Mesenchymal stem cell (in vitro differentiated cells and primary cell): Measurements from ENCODE around the gene AP4B1.

ENCODE experiments used
- DNase-seq: peaks from one replicate; pipeline ENCODE4 v3.0.0-alpha.2; 2013
- H2AFZ ChIP-seq: one replicate; pipeline ENCODE4 v1.6.1; 2013; ENCODE audit warnings: low read depth, mild to moderate bottlenecking, control low read depth, inconsistent platforms, low read length, moderate library complexity
- H2AK5ac ChIP-seq: 2 replicates; pipeline ENCODE4 v1.6.1; 2013; ENCODE audit warnings: low read length, moderate library complexity, mild to moderate bottlenecking, inconsistent platforms; ENCODE audit not compliant: severe bottlenecking
- H2BK120ac ChIP-seq: one replicate; pipeline ENCODE4 v1.6.1; 2013; ENCODE audit warnings: low read depth, mild to moderate bottlenecking, inconsistent platforms, low read length, moderate library complexity
- H2BK12ac ChIP-seq, 2 experiments: one replicate each; pipeline ENCODE4 v1.6.1; 2013; ENCODE audit warnings: inconsistent platforms in 2 of 2, low read length in 2 of 2, mild to moderate bottlenecking in 2 of 2, moderate library complexity in 2 of 2, control low read depth in 1 of 2
- H2BK15ac ChIP-seq: one replicate; pipeline ENCODE4 v1.6.1; 2013; ENCODE audit warnings: mild to moderate bottlenecking, low read depth, inconsistent platforms; ENCODE audit not compliant: poor library complexity, severe bottlenecking
- H2BK5ac ChIP-seq: 2 replicates; pipeline ENCODE4 v1.6.1; 2013; ENCODE audit warnings: low read depth, mild to moderate bottlenecking, low read length, control low read depth, inconsistent platforms; ENCODE audit not compliant: poor library complexity, severe bottlenecking
- H3K14ac ChIP-seq, 2 experiments: one replicate each; pipeline ENCODE4 v1.6.1; 2013; ENCODE audit warnings: inconsistent platforms in 2 of 2, low read length in 2 of 2, control low read depth in 1 of 2, mild to moderate bottlenecking in 1 of 2, moderate library complexity in 1 of 2
- H3K18ac ChIP-seq, 2 experiments: one replicate each; pipeline ENCODE4 v1.6.1; 2013; ENCODE audit warnings: inconsistent platforms in 2 of 2, low read length in 2 of 2, control low read depth in 1 of 2, low read depth in 1 of 2, mild to moderate bottlenecking in 1 of 2
- H3K23ac ChIP-seq, 2 experiments: one replicate each; pipeline ENCODE4 v1.6.1; 2013; ENCODE audit warnings: inconsistent platforms in 2 of 2, low read length in 2 of 2, mild to moderate bottlenecking in 2 of 2, moderate library complexity in 2 of 2, control low read depth in 1 of 2
- H3K27ac ChIP-seq: 2 replicates; pipeline ENCODE4 v1.5.1; 2013; ENCODE audit warnings: mild to moderate bottlenecking, moderate library complexity, low read length, control low read depth, inconsistent platforms; ENCODE audit not compliant: poor library complexity, severe bottlenecking
- H3K27me3 ChIP-seq, 2 experiments: 2 replicates each; pipeline versions ENCODE4 v1.6.1 to v1.7.0; 2013; ENCODE audit warnings: low read length in 2 of 2, mild to moderate bottlenecking in 2 of 2, moderate library complexity in 2 of 2, control low read depth in 1 of 2, inconsistent platforms in 1 of 2; ENCODE audit not compliant: control insufficient read depth in 1 of 2, insufficient read depth in 1 of 2
- H3K36me3 ChIP-seq, 2 experiments: 2 replicates each; pipeline versions ENCODE4 v1.6.1 to v1.7.0; 2013; ENCODE audit warnings: low read length in 2 of 2, control low read depth in 1 of 2, inconsistent platforms in 1 of 2, low read depth in 1 of 2, mild to moderate bottlenecking in 1 of 2; ENCODE audit not compliant: insufficient read depth in 2 of 2, control insufficient read depth in 1 of 2
- H3K4ac ChIP-seq, 2 experiments: one replicate each; pipeline ENCODE4 v1.6.1; 2013; ENCODE audit warnings: inconsistent platforms in 2 of 2, low read length in 2 of 2, mild to moderate bottlenecking in 2 of 2, moderate library complexity in 2 of 2, control low read depth in 1 of 2, low read depth in 1 of 2
- H3K4me1 ChIP-seq: 2 replicates; pipeline ENCODE4 v1.6.1; 2013; ENCODE audit warnings: low read depth, low read length, control low read depth; ENCODE audit not compliant: control insufficient read depth, insufficient read depth
- H3K4me2 ChIP-seq: 2 replicates; pipeline ENCODE4 v1.6.1; 2013; ENCODE audit warnings: low read length, mild to moderate bottlenecking, inconsistent platforms; ENCODE audit not compliant: poor library complexity, severe bottlenecking
- H3K4me3 ChIP-seq, 2 experiments: 2 replicates each; pipeline versions ENCODE4 v1.5.1 to v1.7.0; 2013; ENCODE audit warnings: low read length in 2 of 2, mild to moderate bottlenecking in 2 of 2, control low read depth in 1 of 2, low read depth in 1 of 2; ENCODE audit not compliant: insufficient read depth in 1 of 2
- H3K79me1 ChIP-seq: replicated peaks from 2 replicates; pipeline ENCODE4 v1.6.1; 2013; ENCODE audit warnings: mild to moderate bottlenecking, control low read depth, low read length, inconsistent platforms; ENCODE audit not compliant: poor library complexity, severe bottlenecking
- H3K9ac ChIP-seq: 2 replicates; pipeline ENCODE4 v1.7.0; 2013; ENCODE audit warnings: mild to moderate bottlenecking, low read length, moderate library complexity
- H3K9me3 ChIP-seq: 2 replicates; pipeline ENCODE4 v1.7.0; 2013; ENCODE audit warnings: mild to moderate bottlenecking, low read length; ENCODE audit not compliant: control insufficient read depth
- H4K8ac ChIP-seq: one replicate; pipeline ENCODE4 v1.6.1; 2013; ENCODE audit warnings: inconsistent platforms, mild to moderate bottlenecking, low read length, moderate library complexity
- H4K91ac ChIP-seq: one replicate; pipeline ENCODE4 v1.6.1; 2013; ENCODE audit warnings: mild to moderate bottlenecking, low read length, inconsistent platforms
- WGBS: methylation state at CpG from one replicate; pipeline ENCODE4 v1.1.7; 2013; ENCODE audit warnings: mixed read lengths; 5-methylcytosine and 5-hydroxymethylcytosine counted together

AP4B1 gene

GRCh38 chr1:113857776-113858175 lies 46.8 kb downstream of the AP4B1 start:
- no peak overlapping the region for H3K4me2 ChIP-seq
- H2AK5ac ChIP-seq = no peak overlapping the region
- H2AFZ ChIP-seq = no peak overlapping the region
- no peak overlapping the region for H4K8ac ChIP-seq
- no peak overlapping the region for H3K9ac ChIP-seq
- no peak overlapping the region for H2BK5ac ChIP-seq
- H3K4ac ChIP-seq = no peak overlapping the region
- H2BK15ac ChIP-seq = no peak overlapping the region
- no peak overlapping the region for H3K14ac ChIP-seq
- no peak overlapping the region for H2BK12ac ChIP-seq
- no peak overlapping the region for H3K18ac ChIP-seq
- no peak for DNase-seq
- no peaks in the 10 kb centered on the region for H3K36me3 ChIP-seq
- H2BK120ac ChIP-seq = no peak overlapping the region
- H3K4me1 ChIP-seq = peaks cover 2% of the 10 kb centered on the region
- H3K23ac ChIP-seq = no peak overlapping the region
- no peak overlapping the region for H4K91ac ChIP-seq
- no peak overlapping the region for H3K27ac ChIP-seq
- no peaks in the 10 kb centered on the region for H3K27me3 ChIP-seq
- H3K9me3 ChIP-seq = no peaks in the 10 kb centered on the region
- no peaks in the 10 kb centered on the region for H3K79me1 ChIP-seq
- no peak overlapping the region for H3K4me3 ChIP-seq
- 86% methylated on average over 2 of the region's 3 CpGs for WGBS

- Histone ChIP-seq H2AK5ac (no peak overlapping the region), H3K23ac (no peak overlapping the region), H3K4me3 (no peak overlapping the region), H2BK12ac (no peak overlapping the region), H4K8ac (no peak overlapping the region), H3K4me2 (no peak overlapping the region), H3K18ac (no peak overlapping the region), H2AFZ (no peak overlapping the region), H2BK5ac (no peak overlapping the region), H3K14ac (no peak overlapping the region), H3K27me3 (no peaks in the 10 kb centered on the region), H3K4me1 (peaks cover 2% of the 10 kb centered on the region), H3K9me3 (no peaks in the 10 kb centered on the region), H4K91ac (no peak overlapping the region), H3K36me3 (no peaks in the 10 kb centered on the region), H3K9ac (no peak overlapping the region), H2BK120ac (no peak overlapping the region), H3K79me1 (no peaks in the 10 kb centered on the region), H3K4ac (no peak overlapping the region), H2BK15ac (no peak overlapping the region), H3K27ac (no peak overlapping the region)
- no peak for DNase-seq
- 98% methylated on average over 2 of the region's 2 CpGs for WGBS
These were observed 48.2 kb downstream of the AP4B1 start for GRCh38 chr1:113856401-113856790.

GRCh38 chr1:113855630-113856400 lies 48.8 kb downstream of the AP4B1 start:
- Histone ChIP-seq H3K4ac (no peak overlapping the region), H3K27ac (no peak overlapping the region), H3K36me3 (no peaks in the 10 kb centered on the region), H4K91ac (no peak overlapping the region), H3K9me3 (no peaks in the 10 kb centered on the region), H2AK5ac (no peak overlapping the region), H3K23ac (no peak overlapping the region), H2BK120ac (no peak overlapping the region), H2BK15ac (no peak overlapping the region), H3K14ac (no peak overlapping the region), H4K8ac (no peak overlapping the region), H3K27me3 (no peaks in the 10 kb centered on the region), H3K9ac (no peak overlapping the region), H3K4me2 (no peak overlapping the region), H2BK5ac (no peak overlapping the region), H3K18ac (no peak overlapping the region), H3K4me1 (peaks cover 2% of the 10 kb centered on the region), H3K4me3 (no peak overlapping the region), H2AFZ (no peak overlapping the region), H3K79me1 (no peaks in the 10 kb centered on the region), H2BK12ac (no peak overlapping the region)
- WGBS = 95% methylated on average over 4 of the region's 4 CpGs
- DNase-seq = no peak

GRCh38 chr1:113854234-113854633 lies 50.4 kb downstream of the AP4B1 start:
- H3K4me1 ChIP-seq = no peaks in the 10 kb centered on the region
- no peaks in the 10 kb centered on the region for H3K9me3 ChIP-seq
- H3K23ac ChIP-seq = no peak overlapping the region
- H3K27ac ChIP-seq = no peak overlapping the region
- H3K9ac ChIP-seq = no peak overlapping the region
- no peak overlapping the region for H2BK120ac ChIP-seq
- no peaks in the 10 kb centered on the region for H3K36me3 ChIP-seq
- H3K79me1 ChIP-seq = no peaks in the 10 kb centered on the region
- H3K4me3 ChIP-seq = no peak overlapping the region
- no peak overlapping the region for H4K91ac ChIP-seq
- no peak for DNase-seq
- H3K14ac ChIP-seq = no peak overlapping the region
- no peak overlapping the region for H2BK15ac ChIP-seq
- no CpG with 5 or more reads among the region's 1 CpG for WGBS
- no peak overlapping the region for H3K4ac ChIP-seq
- H2BK12ac ChIP-seq = no peak overlapping the region
- no peaks in the 10 kb centered on the region for H3K27me3 ChIP-seq
- no peak overlapping the region for H3K4me2 ChIP-seq
- H2BK5ac ChIP-seq = no peak overlapping the region
- no peak overlapping the region for H2AFZ ChIP-seq
- no peak overlapping the region for H3K18ac ChIP-seq
- H4K8ac ChIP-seq = no peak overlapping the region
- H2AK5ac ChIP-seq = no peak overlapping the region
